ENCODE results near the gene PPFIBP2.

PPFIBP2 gene

DNA sequence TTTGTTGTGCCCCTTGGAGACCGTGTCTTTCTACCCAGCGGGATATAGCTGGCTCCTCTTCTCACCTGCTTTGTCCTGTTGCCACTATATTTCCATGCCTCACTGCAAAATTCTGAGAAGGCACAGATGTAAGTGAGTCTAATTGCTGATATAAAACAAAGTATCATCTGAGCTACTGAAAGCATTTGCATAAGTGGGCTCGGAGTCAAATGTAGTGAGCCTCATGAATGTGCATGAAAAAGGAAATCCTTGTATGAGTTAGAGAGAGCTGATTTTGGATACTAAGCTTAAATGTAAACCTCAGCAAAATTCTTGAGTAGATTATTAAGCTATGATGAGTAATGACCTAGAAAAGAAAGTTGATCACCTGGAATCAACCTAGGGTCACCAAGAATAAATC lies 178.6 kb downstream of the PPFIBP2 start:
- no peak for ATAC-seq
- H3K4me1 Mint-ChIP-seq = no peaks in the 10 kb centered on the region
- no peak overlapping the region for H3K4me3 Mint-ChIP-seq
- H3K9me3 Mint-ChIP-seq = no peaks in the 10 kb centered on the region
- H3K36me3 Mint-ChIP-seq = no peaks in the 10 kb centered on the region
- no peak for DNase-seq (ENCODE audit: low spot score in 2 of 2)
- H3K27ac Mint-ChIP-seq = no peak overlapping the region

DNA sequence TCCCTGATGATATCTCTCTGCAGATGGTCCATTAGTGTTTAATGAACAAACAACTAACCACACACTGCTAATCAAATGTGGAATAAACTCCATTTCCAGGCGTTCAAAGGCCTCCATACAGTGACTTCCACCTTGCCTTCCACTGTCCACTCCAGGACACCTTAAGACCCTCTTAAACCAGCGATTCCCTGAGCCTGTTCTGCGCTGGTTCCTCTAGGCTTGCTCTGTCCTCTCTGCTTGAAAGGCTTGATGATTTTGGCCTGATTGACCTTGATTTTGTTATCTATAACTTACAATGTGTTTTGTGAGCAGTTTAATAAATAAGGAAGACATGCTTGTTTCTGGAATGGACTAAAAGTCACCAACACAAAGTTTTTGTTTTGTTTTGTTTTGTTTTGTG lies 180.4 kb downstream of the PPFIBP2 start:
- DNase-seq (ENCODE audit: low spot score in 2 of 2) = no peak
- H3K9me3 Mint-ChIP-seq = no peaks in the 10 kb centered on the region
- H3K36me3 Mint-ChIP-seq = no peaks in the 10 kb centered on the region
- H3K27ac Mint-ChIP-seq = no peak overlapping the region
- ATAC-seq = no peak
- H3K4me3 Mint-ChIP-seq = no peak overlapping the region
- H3K4me1 Mint-ChIP-seq = no peaks in the 10 kb centered on the region

DNA sequence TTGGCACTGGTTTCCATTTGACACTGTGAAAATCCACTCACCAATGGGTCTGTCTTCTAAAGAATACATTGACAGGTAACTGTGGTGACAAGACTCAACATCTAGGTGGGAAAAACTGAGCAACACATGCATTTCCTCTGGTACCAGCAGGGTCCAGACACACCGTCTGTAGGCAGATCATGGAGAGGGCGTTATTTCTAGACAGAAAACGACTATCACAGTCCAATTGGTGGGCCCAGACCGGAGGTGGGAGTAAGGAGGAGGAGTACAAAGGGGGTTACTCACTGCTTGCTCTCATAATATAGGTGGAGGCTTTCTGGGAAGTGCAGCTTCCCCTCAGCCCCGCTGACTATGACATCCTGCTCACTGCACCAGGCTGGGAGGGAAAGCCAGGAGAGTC lies 182.6 kb downstream of the PPFIBP2 start:
- H3K27ac Mint-ChIP-seq = no peak overlapping the region
- H3K4me3 Mint-ChIP-seq = no peak overlapping the region
- H3K9me3 Mint-ChIP-seq = no peaks in the 10 kb centered on the region
- DNase-seq (ENCODE audit: low spot score in 2 of 2) (no peak), ATAC-seq (peak; percentile 42)
- no peaks in the 10 kb centered on the region for H3K4me1 Mint-ChIP-seq
- H3K36me3 Mint-ChIP-seq = no peaks in the 10 kb centered on the region

Measured in stimulated activated effector memory CD8-positive, alpha-beta T cell treated with anti-CD3 and anti-CD28 coated beads, Interleukin-12 subunit alpha, Interleukin-12 subunit beta, amount 100 ng/mL, for 72 hours (primary cell).